Measurements from ENCODE around the gene OPN1SW.

DNA sequence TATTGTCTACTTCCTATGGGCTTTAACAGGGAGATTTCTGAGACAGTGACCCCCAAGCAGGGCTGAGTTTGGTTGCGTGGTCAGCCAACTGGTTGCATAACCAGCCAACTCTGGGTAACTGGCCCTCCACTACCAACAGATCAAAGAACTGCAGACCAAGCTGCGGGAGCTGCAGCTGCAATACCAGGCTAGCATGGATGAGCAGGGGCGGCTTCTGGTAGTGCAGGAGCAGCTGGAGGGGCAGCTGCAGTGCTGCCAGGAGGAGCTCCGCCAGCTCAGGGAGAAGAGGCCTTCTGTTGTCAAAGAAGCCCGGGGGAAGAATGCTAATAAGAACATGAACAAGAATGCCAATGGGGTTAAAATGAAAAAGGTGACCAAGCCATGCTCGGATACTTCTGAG, 38.9 kb upstream of the OPN1SW start:
- no peak for TF ChIP-seq EP300 (IDR thresholded peaks at IDR 0.05; ENCODE audit: low read depth)
- TF ChIP-seq POLR2A (IDR thresholded peaks at IDR 0.05): no peak

Measured in transverse colon (tissue), 1 donor.